Putamen (tissue), 1 donor: ENCODE measurements around the gene SMYD3.

Experiments used
- DNase-seq: peaks from one replicate; pipeline ENCODE4 v3.0.0-alpha.2; 2016; ENCODE audit warnings: low spot score

The SMYD3 gene

DNA sequence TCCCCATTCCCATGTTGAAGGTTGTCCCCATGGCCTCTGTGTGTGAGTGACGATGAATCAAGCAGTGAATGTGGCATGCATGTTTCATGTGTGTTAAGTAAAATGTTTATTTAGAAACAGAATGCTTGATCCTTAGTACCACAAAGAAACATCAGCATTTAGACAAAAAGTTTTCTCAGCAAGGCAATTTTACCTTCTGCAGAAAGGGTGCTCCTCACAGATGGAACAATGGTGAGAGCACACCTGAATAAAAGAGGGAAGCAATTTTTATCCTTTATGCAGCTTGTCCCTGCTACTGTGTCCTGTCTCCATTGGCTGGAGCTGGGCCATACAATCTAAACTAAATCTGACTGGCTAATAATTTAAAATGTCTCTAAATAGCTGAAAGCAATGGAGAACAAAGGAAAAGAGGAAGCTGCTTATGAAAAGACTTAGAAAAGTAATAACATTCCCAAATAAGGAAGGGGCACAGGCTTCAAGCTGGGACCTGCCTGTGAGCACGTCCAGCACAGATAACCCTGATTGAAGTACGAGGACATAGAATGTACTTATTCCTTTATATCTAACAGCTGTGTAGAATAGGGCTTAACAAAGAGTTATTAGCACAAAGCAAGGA lies 8.4 kb upstream of the SMYD3 start:
- no peak for DNase-seq

DNA sequence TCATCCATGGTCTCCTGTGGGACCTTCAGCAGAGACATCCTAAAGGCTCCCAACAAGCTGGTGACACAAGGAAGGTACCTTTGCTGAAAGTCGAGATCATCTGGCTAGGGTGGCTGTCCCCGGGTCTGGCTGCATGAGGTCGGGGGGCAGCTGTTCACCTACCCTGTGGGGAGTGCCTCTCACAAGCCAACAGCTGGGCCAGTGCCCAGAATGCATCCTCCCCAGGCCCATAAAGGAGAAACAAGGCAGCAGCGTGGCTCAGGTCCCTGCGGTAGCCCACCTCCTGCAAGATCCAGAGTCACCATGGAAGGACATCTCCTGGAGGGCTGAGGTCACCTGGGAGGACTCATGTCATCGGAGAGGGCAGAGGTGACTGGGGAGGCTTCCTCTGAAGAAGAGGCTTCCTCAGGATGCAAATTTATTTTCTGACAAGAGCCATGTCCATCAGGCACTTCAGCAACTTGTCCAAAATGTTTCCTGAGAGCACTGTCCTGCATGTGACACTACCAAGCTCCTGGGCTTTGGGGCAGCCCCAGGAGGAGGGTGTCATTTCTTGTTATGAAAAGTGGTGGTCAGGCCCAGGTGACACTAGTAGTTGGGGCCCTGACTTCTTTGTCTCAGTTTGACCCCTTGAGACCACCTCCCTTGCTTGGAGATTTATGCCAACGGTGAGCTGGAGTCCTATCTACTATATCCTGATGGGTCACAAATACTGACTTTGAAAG lies 6.7 kb upstream of the SMYD3 start:
- no peak for DNase-seq

DNA sequence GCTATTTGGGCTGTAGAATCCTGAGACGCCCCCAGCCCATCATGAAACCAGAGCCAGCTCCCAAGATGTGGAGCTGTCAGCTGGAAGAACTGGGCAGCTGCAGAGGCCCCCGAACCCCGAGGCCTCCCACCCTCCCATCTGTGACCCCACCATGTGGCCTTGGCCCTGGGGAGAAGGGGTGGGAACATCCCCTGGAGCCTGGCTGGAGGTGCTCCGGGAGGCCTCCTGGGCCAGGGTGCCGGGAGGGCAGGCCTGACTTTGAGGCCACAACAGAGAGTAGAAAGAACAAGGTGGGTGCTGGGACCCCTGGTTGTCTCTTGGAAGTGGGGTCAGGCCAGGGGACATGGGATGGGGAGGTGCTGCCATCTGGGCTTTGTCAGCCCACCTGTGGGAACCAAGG lies 6.0 kb upstream of the SMYD3 start:
- no peak for DNase-seq

DNA sequence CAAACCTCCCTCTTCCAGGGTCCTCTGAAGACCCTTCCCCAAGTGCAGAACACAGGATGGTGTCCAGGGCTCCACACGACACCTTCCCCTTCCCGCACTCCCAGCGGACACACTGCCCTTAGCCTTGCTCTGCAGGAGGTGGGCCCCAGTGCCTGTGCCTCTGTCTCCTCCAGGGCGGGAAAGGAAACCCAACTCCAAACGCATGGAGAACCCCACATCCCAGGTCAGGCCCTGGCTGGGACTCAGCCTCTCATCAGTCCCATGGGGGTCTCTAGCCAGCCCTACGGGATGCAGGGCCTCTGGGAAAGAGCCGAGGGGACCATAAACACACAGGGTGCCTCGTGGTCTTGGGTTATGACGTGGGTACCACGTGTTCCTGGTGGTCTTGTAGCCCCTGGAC lies 5.6 kb upstream of the SMYD3 start:
- DNase-seq = no peak

DNA sequence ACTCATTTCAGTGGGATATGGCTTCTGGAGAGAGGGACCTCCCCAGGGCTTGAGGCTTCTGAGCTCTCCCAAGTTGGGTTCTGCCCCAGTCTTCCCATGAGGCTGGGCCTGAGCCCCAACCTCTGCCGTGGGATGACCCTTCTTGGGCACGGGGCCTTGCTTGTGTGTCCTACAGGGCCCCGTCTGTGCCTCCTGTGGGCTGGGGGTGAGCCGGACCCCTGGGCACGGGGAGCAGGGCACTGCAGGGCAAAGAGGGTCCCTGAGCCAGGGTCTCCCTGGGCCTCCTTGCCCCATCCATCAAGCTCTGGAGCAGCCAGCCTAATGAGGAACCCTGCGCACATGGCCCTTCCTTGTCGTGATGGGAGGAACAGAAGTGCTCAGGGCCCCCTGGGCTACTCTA lies 5.2 kb upstream of the SMYD3 start:
- no peak for DNase-seq

DNA sequence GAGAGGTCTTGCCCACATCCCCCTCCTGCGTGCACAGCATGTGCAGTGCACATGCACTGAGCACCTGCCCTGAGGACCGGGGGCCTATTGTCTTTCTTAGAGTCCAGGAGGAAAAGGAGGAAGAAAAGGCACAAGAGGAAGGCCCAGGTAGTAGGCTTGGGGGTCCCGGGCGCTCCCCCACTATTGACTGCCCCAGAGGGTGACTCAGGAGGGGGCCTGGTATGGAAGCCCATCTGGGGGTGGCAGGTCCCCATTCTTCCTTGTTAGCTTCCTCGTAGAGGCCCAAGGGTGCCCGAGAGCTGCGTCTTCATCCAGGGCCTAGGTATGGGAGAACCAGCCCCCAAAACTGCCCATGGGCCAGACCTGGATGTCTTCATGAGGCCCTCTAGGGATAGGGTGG lies 4.1 kb upstream of the SMYD3 start:
- no peak for DNase-seq

DNA sequence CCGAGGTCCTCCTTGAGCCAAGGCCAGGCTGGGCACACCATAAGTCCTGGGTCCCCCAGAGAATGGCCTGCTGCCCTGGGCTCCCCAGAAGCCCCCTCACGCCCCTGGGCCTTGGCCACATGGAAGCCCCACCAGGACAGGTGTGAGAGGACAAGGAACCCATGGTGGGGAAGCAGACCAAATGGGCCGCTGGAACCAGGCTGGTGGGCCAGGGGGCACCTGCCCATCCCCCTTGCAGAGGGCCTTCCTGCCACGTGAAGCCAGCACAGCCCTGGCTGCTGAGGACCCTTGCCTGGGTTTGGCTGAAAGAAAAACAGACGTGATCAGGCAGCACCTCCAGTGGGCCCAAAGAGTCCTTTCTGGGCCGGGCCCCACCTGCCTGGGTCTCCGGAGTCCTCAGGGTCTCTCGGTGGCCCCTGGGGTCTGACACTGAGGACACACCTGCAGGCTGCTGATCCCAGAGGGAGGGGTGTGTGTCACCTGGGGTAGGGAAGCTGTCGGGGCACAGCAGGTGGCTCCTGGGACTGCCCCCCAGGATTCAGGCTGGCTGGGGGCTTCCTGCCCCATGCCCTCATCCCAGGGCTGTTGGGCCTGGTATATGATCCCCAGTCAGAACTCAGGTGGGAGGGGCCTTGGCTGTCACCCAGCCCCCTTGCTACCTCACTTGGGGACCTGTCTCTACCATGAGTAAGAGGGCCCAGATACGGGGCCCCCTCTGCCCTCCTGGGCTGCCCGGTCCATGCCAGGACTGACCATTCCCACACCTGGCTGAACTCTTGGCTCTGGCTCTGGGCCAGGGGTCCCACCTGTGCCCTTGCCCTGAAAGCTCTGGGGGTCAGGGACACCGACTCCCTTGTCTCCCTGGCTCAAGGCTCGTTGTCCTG lies 3.3 kb upstream of the SMYD3 start:
- DNase-seq = no peak

DNA sequence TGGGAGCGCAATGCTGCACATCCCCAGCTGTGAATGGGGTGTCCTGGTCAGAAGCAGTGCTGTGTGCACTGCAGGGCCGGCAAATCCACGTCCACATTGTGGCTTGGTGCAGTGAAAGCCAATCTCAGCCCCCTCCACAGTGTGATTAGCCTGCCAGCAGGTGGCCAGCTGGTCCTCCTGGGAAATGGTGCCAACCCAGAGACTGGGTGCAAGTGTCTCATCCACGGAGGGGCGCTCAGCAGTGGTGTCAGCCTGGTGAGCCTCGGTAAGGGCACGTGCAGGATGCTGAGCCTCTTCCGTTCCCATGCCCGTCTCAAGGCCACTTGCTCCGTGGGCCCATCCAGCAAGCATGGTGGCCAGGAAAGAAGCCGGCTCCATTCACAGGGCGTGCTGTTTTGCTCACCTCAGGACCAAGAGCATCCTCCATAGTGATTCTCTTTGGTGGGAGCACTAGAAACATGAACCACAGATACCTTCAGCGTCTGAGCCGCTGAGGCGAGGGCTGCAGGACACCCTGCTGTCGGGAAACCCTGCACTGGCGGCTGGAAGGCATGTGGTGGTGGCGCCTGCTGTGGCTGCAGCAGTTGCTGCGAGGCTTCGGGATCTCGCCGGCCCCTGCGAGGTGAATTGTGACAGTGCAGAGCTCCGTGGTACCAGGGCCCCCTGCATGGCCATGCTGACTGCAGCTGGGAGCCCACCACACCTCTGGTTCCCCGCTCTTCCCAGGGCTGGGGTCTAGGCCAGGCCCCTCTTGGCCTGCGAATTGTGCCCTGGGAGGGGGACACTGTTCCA lies 2.0 kb upstream of the SMYD3 start:
- no peak for DNase-seq

DNA sequence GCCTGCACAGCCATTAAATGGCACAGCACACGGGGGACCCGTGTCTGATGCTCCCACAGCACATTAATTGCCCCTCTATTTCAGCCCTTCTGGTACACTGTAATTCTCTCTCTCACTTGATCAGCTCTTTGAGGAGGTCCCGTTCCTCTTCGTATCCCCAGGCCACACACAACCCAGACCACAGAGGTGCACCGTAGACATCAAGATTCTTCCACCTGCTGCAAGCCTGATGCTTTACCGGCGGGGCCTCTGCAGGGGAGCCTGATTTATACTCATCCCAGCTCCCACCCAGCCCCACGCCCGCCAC lies 759 bp downstream of the SMYD3 start:
- DNase-seq = peak; percentile 19

DNA sequence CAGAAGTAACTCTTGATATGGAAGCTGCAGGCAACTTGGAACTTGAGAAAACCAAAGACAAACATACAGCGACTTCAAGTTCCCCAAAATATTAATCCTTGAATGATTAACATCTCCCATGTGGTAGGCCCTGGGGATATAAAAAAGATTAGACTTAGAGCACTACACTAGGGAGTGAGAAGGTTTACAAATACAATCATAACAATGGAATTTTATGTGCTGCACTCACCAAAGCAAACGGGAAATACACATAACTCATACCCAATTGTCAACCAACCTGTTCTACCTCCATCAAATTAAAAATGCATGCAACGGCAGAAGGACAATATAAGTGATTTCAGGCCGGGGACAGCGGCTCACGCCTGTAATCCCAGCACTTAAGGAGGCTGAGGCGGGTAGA lies 3.7 kb downstream of the SMYD3 start:
- no peak for DNase-seq

DNA sequence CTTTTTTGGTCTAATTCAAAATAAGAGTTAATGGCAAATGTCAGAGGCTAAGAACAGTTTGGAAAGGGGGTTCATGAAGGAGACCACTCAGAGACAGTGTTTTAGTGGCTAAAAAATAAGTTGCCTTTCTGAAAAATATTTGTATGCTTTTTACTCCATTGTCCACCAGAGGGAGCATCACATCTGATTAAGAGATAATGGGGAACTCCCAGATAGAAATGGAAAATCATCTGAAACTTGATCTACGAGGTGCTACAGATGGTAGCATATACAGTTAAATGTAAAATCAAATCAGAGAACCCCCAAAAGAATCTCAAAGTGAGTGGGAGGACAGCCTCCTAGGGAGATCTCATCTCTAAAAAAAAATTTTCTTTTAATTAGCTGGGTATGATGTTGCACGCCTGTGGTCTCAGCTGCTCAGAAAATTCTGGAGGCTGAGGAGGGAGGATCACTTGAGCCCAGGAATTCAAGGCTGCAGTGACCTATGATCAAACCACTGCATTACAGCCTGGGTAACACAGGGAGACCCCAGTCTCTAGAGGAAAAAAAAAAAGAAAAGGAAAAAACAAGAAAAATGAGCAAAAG lies 9.7 kb downstream of the SMYD3 start:
- DNase-seq = peak; percentile 63

DNA sequence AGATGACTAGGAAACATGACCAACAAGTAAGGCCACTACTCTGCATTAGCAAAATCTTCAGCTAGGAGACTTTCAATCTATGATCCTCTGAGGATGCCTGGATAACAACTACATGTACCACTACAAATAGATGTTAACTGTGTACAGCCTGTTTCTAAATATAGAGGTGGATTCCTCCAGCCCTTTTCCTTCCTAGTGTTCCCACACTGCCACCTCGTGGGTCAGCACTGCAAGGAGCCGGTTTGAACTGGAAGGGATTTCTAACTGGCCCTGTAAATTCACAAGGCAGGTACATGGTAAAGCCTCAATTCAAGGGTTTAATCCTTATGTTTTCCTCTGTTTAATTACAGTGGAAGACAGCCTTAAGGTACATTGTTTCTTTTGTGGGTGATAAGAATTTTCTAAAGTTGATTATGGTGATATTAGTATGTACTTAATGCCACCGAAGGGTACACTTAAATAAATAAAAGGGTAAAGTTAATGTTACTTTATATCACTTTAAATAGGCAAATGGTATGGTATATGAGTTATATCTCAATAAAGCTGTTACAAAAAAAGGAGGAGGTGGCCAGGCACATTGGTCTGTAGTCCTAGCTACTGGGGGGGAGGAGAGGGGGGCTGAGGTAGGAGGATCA lies 14.4 kb downstream of the SMYD3 start:
- peak; percentile 47 for DNase-seq

DNA sequence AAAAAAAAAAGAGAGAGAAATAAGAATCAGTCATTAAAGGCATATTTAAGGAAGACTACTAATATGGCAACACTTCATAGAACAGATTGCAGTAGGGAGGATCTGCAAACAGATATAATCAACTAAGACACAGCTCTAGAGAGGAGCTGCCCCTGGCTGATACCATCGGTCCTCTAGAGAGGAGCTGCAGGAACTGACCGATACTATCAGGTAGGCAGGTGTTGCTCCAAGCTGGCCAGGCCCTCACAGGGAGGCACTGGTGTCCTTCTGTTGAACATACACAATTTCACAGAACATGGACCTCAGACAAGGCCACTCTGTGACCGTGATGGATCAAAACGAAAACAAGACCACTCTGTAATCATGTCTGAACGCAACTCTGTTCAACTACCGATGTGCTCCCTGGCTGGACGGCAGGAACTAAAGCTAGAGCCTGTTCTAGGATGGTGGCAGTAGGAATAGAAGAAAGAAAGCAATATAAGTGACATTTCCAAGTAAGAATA lies 15.5 kb downstream of the SMYD3 start:
- DNase-seq = no peak

DNA sequence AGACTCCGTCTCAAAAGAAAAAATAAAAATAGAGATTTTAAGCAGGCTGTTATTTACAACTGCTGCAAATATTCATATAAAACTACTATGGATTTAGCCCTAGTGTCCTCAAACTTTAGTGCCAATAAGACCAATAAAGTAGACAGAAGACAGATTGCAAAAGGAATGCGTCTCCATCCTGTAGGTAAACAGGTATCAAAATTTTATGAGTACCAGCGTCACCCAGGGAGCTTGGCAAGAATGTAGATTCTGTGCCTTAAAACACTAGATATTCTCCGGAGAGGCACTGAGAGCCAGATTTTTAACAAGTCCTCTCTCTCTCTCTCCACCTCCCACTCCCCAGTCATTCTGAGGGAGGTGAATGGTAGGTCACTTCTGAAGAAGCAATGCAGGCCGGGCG lies 18.4 kb downstream of the SMYD3 start:
- DNase-seq = no peak

DNA sequence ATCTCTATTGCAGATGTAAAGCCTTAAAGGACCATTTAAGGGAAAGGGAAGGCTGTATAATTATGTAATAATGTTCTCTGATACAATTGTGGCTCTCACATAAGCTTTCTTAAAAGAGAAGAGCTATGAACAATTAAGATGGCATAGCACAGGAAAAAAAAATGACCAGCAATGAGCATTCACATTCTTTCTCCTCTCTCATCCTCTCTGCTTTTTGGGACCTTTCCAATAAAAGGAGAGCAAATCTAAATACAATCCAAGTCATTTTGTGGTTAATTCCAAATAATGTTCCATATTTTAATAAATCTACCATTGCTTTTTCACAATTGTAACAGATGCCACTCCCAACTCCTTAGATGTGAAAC lies 23.5 kb downstream of the SMYD3 start:
- no peak for DNase-seq

DNA sequence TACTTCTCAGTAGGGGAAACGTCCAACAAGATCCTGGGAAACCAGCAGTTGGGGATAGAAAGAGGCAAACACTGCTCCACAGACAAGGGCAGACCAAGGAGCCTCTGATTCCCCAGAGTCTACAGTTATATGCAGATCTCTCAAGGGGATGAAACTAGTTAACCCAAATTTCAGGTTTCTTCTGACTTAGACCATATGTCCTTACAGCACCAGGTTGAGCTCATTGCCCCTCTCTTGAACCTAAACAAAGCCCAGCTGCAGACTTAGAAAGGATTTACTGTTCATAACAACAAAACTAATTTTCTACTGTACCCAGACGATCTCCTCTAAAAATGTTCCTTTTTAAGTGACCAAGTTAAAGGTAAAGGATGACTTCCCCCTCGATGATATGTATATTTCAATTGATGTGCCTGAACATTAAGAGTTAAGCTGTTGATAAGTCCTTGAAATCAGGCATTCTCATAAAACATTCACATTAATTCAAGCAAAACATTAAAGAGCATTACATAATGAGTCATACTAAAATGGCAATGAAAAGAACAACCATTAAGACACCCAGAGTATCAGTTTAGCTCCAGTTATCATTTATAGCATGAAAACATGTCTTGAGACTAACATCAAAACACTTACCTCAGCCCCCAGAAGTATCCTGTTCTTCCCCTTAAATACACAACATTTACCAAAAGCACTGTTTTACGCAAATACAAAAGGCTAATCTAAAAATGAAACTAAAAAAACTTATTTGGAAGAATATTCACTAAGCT lies 24.1 kb downstream of the SMYD3 start:
- no peak for DNase-seq

DNA sequence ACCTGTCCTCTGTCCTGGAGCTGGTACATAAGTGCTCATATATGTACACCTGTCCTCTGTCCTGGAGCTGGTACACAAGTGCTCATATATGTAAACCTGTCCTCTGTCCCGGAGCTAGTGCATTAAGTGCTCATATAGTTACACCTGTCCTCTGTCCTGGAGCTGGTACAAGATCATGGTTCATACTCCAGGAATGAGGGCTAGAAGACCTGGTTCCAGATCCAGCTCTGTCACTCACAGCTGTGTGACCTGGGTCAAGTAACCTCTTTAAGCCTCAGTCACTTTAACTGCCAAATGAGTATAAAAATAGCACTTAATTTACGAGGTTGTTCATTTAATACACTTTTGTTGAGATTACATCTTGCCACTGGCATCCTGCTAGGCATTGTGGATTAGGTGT lies 28.0 kb downstream of the SMYD3 start:
- DNase-seq = no peak

DNA sequence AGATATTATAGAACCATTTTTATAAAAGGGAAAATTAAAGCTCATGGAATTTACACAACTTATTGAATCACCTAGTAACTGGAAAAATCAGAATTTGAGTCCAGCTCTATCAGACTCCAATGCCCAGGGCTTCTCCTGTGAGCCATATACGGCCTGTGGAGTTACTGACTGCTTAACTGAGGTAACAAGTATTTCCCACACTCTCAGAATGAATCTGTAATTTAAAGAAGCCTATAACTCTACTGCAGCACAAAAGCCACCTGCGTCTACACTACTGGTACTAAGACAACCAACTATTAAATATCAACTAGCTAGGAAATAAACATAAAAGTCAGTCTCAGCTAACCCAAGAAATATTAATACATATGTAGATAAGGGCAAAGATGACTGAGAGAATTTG lies 29.4 kb downstream of the SMYD3 start:
- no peak for DNase-seq

DNA sequence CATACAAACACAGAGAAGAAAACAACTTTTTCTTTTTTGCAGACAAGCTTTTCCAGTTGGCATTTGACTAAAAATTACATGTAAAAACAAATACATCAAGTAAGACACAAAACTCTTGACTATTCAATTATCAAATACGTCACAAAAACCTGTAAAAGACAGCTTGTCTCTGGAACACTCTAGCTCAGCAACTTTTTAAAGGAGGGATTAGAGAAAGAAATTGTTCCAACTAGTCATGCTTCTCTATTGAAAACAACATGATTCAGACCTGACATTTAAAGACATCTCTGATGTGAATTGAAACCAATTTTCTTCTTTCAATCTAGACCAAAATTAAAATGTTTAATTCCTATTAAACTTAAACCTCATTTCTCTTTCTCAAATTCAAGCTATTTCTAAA lies 30.3 kb downstream of the SMYD3 start:
- DNase-seq = no peak

DNA sequence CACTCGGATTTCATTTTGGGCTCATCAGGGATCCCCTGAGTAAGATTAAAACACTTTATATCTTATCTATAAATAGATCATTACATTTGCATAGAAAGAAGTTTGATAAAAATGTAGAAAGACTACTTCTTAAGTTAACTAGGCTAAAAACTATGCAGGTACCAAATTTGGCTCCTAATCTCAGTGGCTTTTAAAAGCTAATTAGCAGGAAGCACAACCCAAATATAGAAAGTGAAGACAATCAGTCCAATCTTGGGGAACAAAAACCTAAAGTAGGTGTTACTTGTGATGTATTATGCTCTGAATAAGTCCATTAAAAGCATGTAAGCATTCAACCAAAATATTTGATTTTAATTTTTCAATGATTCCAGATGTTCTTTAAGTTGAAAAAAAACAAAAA lies 35.4 kb downstream of the SMYD3 start:
- no peak for DNase-seq

DNA sequence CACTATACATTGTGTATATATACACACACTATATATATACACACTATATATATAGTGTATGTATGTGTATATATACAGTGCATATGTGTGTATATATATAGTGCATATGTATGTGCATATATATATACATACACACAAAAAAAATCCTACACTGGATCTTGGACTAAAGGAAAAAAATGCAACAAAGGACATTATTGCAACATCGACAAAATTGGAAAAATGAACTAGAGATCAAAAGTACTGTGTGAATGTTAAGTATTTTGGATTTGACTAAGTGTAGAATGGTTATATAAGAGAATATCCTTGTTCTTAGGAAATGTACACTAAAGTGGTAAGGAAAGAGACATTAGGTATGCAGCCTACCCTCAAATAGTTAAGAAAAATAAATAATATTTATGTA lies 36.5 kb downstream of the SMYD3 start:
- no peak for DNase-seq
